Lower lobe of right lung (tissue), 2 donors: ENCODE data around the gene TRAF1. TPM values are rescaled to one million over a fixed set of nuclear protein-coding genes. Genes with fewer than 3 reads are reported as not detected.
"Not testable (repeated sequence)": the region's sequence is repeated elsewhere in the genome, so short reads cannot be mapped to it uniquely, and the experiment has no call there.

Experiments used
- ATAC-seq, 2 donors: fragments of 200-7000 bp; cut with Tn5 transposase; one replicate each; pipeline ENCODE4 v1.9.1; 2020 to 2022; ENCODE audit warnings: mild to moderate bottlenecking in 2 of 2, moderate library complexity in 2 of 2
- DNase-seq: peaks from one replicate; pipeline ENCODE4 v3.0.0-alpha.2; 2020
- H3K27ac ChIP-seq: fragments of 200-600 bp; one replicate; pipeline ENCODE4 v1.8.0; 2022
- H3K27me3 ChIP-seq: fragments of 200-600 bp; one replicate; pipeline ENCODE4 v1.8.0; 2022; ENCODE audit warnings: low read depth
- H3K36me3 ChIP-seq: fragments of 200-600 bp; one replicate; pipeline ENCODE4 v1.8.0; 2022; ENCODE audit warnings: mild to moderate bottlenecking
- H3K4me1 ChIP-seq: fragments of 200-600 bp; one replicate; pipeline ENCODE4 v1.8.0; 2022
- H3K4me3 ChIP-seq: fragments of 200-600 bp; one replicate; pipeline ENCODE4 v1.8.0; 2022; ENCODE audit warnings: mild to moderate bottlenecking
- H3K9me3 ChIP-seq: fragments of 200-600 bp; one replicate; pipeline ENCODE4 v1.8.0; 2022
- intact Hi-C: fragments of 100-400 bp; cut with DNase I; formaldehyde crosslinking; loops from one replicate; pipeline ENCODE4 v1.11.0; 2022
- long read RNA-seq: library from polyadenylated mRNA; unstranded; transcript quantifications from one replicate; pipeline ENCODE4 v2.0.0, GENCODE V29; 2021
- total RNA-seq: library from RNA; stranded (reverse); fragmentation: NEBNext Ultra II Directional; extraction: Animal tissue kit (Norgen Biotek cat#: 25700); gene quantifications from one replicate; pipeline ENCODE4 v1.2.1, GENCODE V29; 2021
- TF ChIP-seq, protein P1 (sequence below): fragments of 200-600 bp; IDR thresholded peaks from one replicate; pipeline ENCODE4 v1.8.0; 2022; ENCODE audit warnings: antibody characterized with exemption, mild to moderate bottlenecking
- donor health status: DM: no; HTN: yes; CAD: no; lungs with severe emphysema.

The TRAF1 gene, protein sequence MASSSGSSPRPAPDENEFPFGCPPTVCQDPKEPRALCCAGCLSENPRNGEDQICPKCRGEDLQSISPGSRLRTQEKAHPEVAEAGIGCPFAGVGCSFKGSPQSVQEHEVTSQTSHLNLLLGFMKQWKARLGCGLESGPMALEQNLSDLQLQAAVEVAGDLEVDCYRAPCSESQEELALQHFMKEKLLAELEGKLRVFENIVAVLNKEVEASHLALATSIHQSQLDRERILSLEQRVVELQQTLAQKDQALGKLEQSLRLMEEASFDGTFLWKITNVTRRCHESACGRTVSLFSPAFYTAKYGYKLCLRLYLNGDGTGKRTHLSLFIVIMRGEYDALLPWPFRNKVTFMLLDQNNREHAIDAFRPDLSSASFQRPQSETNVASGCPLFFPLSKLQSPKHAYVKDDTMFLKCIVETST
- 5.8 TPM for total RNA-seq
- long read RNA-seq, full-length matches to known transcripts, result 2 of 3 reads
- long read RNA-seq, partial matches to known transcripts, result 1 of 3 reads
- long read RNA-seq, other reads (novel, unspliced or antisense), result 0 of 3 reads

DNA sequence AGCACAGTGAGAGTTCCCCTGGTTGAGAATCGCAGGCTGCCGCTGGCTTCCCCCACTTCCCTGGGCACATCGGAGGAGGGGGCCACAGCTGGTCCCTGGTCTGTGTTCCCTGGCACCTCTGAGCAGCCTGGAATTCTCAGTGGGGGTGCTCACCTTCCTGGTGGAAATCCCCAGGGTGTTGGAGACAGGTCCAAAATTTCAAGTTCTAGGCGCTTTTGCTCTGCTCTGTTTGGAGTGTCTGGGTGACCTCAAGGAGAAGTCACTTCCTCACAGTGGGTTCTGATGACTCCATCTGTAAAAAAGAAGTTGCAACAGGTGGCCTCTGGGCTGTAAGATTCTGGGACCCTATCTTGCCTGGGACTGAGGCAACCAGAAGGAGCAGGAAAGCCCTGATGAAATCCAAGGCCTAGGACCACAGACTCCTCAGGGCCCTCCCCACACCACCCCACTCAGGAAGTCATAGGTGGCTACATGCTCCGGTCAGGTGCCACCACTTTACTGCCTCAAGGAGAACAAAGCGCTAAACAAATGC is at the start of gene TRAF1:
Gene TRAF1, minus strand, starts transcription at position 400 of the 532 bp plus-strand sequence. CDS start 721 bp downstream, outside the sequence.
- Histone ChIP-seq H3K9me3 (no peaks in the 10 kb centered on the region), H3K36me3 (no peaks in the 10 kb centered on the region), H3K4me1 (peaks cover 29% of the 10 kb centered on the region), H3K4me3 (peak within 1 kb of the TSS; percentile 84), H3K27ac (peak within 1 kb of the TSS; percentile 95), H3K27me3 (no peaks in the 10 kb centered on the region)
- no peak for DNase-seq
- intact Hi-C loops, result no loop called here
- TF ChIP-seq, protein P1, sequence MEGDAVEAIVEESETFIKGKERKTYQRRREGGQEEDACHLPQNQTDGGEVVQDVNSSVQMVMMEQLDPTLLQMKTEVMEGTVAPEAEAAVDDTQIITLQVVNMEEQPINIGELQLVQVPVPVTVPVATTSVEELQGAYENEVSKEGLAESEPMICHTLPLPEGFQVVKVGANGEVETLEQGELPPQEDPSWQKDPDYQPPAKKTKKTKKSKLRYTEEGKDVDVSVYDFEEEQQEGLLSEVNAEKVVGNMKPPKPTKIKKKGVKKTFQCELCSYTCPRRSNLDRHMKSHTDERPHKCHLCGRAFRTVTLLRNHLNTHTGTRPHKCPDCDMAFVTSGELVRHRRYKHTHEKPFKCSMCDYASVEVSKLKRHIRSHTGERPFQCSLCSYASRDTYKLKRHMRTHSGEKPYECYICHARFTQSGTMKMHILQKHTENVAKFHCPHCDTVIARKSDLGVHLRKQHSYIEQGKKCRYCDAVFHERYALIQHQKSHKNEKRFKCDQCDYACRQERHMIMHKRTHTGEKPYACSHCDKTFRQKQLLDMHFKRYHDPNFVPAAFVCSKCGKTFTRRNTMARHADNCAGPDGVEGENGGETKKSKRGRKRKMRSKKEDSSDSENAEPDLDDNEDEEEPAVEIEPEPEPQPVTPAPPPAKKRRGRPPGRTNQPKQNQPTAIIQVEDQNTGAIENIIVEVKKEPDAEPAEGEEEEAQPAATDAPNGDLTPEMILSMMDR, result no peak
- no peak for ATAC-seq

DNA sequence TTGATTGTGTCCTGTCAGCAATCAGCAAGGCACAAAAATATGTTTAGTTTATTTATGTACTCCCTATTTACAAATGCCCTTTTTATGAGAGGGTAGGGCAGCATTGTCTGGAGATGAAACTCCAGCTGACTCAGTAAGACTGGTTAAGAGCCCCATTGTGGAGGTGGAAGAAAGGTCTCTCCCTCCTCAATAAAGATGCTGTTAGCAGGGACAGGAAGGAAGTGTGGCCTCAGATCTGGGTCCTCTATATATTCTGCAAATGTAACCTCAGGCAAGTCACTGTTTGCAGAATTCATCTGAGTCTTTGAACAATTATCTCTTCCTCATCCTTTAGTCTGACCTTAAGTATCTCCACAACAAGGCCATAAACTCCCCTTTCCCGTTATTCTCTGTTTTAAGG is 48.3 kb upstream of the TRAF1 start:
- DNase-seq (no peak), ATAC-seq (no peak)
- intact Hi-C loops, result no loop called here
- Histone ChIP-seq H3K4me1 (no peaks in the 10 kb centered on the region), H3K4me3 (no peak overlapping the region), H3K27ac (no peak overlapping the region), H3K36me3 (no peaks in the 10 kb centered on the region), H3K27me3 (no peaks in the 10 kb centered on the region), H3K9me3 (no peaks in the 10 kb centered on the region)
- TF ChIP-seq, protein P1, result no peak

DNA sequence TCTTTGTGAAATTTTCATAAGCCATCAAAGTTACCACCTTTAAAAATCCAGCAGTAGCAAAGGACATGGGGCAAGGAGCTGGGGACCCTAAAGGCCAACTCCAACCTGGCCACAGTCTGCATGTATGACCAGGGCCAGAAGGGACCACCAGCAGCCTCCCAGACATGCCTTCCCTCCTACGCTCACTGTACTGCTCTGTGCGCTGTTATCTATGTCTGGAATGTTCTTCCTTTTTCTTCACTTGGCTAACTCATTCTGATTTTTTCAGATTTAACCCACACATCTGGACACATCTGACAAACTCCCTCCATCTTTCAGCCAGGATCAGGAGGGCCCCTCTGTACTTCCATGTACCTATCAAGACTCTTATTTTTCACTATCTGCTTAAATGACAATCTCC is 47.6 kb upstream of the TRAF1 start:
- H3K4me1 ChIP-seq, result no peaks in the 10 kb centered on the region
- no peaks in the 10 kb centered on the region for H3K27me3 ChIP-seq
- TF ChIP-seq, protein P1, result no peak
- no peak overlapping the region for H3K27ac ChIP-seq
- intact Hi-C loops, result no loop called here
- no peaks in the 10 kb centered on the region for H3K9me3 ChIP-seq
- H3K4me3 ChIP-seq, result no peak overlapping the region
- no peaks in the 10 kb centered on the region for H3K36me3 ChIP-seq
- no peak for ATAC-seq
- DNase-seq, result no peak

DNA sequence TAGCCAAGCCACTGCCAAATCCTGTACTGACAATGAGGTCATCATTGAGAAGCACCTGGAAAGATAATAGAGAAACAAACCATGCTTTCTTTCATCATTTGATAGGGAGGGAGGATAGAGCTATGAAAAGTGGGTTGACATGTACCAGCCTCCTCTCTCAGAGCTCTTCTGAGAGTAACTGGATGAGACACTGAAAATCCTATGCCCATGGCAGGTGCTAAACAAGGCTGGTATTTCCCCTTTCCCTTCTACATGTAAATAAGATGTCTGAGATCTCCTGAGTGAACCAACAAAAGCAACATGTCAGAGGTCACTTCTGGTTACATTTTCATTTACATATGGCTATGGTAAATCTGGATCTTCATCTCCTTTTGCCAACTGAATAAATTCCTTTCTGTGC is 45.3 kb upstream of the TRAF1 start:
- Histone ChIP-seq H3K4me1 (no peaks in the 10 kb centered on the region), H3K9me3 (no peaks in the 10 kb centered on the region), H3K27ac (no peak overlapping the region), H3K36me3 (no peaks in the 10 kb centered on the region), H3K27me3 (no peaks in the 10 kb centered on the region), H3K4me3 (no peak overlapping the region)
- TF ChIP-seq, protein P1, result no peak
- ATAC-seq (no peak), DNase-seq (no peak)
- intact Hi-C loops, result no loop called here

DNA sequence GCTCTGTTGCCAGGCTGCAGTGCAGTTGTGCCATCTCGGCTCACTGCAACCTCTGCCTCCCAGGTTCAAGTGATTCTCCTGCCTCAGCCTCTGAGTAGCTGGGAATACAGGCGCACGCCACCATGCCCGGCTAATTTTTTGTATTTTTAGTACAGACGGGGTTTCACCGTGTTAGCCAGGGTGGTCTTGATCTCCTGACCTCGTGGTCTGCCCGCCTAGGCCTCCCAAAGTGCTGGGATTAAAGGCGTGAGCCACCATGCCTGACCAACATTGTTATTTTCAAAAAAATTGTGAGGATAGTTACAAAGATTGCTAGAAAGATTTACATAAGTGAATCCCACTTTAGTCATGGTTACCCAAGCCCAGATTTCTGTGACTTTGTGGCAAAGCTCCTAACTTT is 44.9 kb upstream of the TRAF1 start:
- intact Hi-C loops, H3K36me3 ChIP-seq, H3K27me3 ChIP-seq: not testable (repeated sequence)

DNA sequence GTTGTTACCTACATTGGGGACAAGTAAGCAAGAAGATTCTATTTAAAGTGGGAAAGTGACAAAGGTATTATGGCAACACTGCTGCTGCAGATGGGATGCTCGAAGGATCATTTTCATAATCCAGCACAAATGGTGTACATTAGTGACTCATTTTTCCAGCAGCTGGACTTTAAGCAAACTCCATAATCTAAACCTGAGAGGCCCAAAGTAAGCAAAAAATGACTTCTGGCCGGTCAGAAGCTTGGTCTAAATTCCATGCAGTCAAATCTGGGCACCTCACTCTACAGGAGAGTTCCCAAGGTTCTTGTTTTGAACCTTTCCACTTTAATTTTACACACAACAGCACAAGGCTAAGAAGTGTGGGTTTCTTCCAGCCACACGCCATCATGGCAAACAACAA is 43.6 kb upstream of the TRAF1 start:
- H3K4me1 ChIP-seq, result no peaks in the 10 kb centered on the region
- H3K27me3 ChIP-seq, result no peaks in the 10 kb centered on the region
- TF ChIP-seq, protein P1, result no peak
- H3K4me3 ChIP-seq, result no peak overlapping the region
- H3K36me3 ChIP-seq, result no peaks in the 10 kb centered on the region
- ATAC-seq (no peak), DNase-seq (no peak)
- no peak overlapping the region for H3K27ac ChIP-seq
- intact Hi-C loops, result no loop called here
- no peaks in the 10 kb centered on the region for H3K9me3 ChIP-seq

More for the DNA sequence above, 44.9 kb upstream of the TRAF1 start:
- H3K4me1 ChIP-seq, H3K9me3 ChIP-seq, DNase-seq, ATAC-seq, H3K4me3 ChIP-seq, H3K27ac ChIP-seq: not testable (repeated sequence)
